Activated CD4-positive, alpha-beta T cell treated with anti-CD3 and anti-CD28 coated beads, Interleukin-2, Interleukin-6, amounts not matched to agents 100 ng/mL and 50 ng/mL, durations not matched to agents 16 hours and 8 hours (primary cell): ENCODE data around the gene CD8B2.
"Not testable (repeated sequence)": the region's sequence is repeated elsewhere in the genome, so short reads cannot be mapped to it uniquely, and the experiment has no call there.

ENCODE experiments used
- DNase-seq: peaks from one replicate; pipeline ENCODE4 v3.0.0-alpha.2; 2020

Gene CD8B2

GRCh38 chr2:106513391-106513790 is 26.2 kb downstream of the CD8B2 start:
- not testable (repeated sequence) for DNase-seq

- DNase-seq: not testable (repeated sequence)
Observed at GRCh38 chr2:106514827-106515226, 27.7 kb downstream of the CD8B2 start.

GRCh38 chr2:106516436-106516835 is 29.3 kb downstream of the CD8B2 start:
- DNase-seq: no peak

- DNase-seq: no peak
Observed at GRCh38 chr2:106516864-106517263, 29.7 kb downstream of the CD8B2 start.

- no peak for DNase-seq
Observed at GRCh38 chr2:106517329-106517728, 30.2 kb downstream of the CD8B2 start.

- DNase-seq: no peak
Observed at GRCh38 chr2:106519767-106520166, 32.6 kb downstream of the CD8B2 start.

GRCh38 chr2:106521016-106521415 is 33.9 kb downstream of the CD8B2 start:
- no peak for DNase-seq

GRCh38 chr2:106523976-106524665 is 37.0 kb downstream of the CD8B2 start:
- DNase-seq: no peak

- DNase-seq: no peak
Observed at GRCh38 chr2:106530866-106531265, 43.7 kb downstream of the CD8B2 start.

- no peak for DNase-seq
Observed at GRCh38 chr2:106531676-106532214, 44.6 kb downstream of the CD8B2 start.

GRCh38 chr2:106532236-106532635 is 45.1 kb downstream of the CD8B2 start:
- no peak for DNase-seq

- no peak for DNase-seq
Observed at GRCh38 chr2:106534471-106534870, 47.3 kb downstream of the CD8B2 start.

- DNase-seq: no peak
Observed at GRCh38 chr2:106536490-106536889, 49.3 kb downstream of the CD8B2 start.

- DNase-seq: no peak
Observed at GRCh38 chr2:106537047-106537446, 49.9 kb downstream of the CD8B2 start.

- DNase-seq: no peak
Observed at GRCh38 chr2:106537791-106538191, 50.6 kb downstream of the CD8B2 start.

- no peak for DNase-seq
Observed at GRCh38 chr2:106540886-106541285, 53.7 kb downstream of the CD8B2 start.

GRCh38 chr2:106541333-106541732 is 54.2 kb downstream of the CD8B2 start:
- DNase-seq: no peak

GRCh38 chr2:106542746-106543359 is 55.7 kb downstream of the CD8B2 start:
- DNase-seq: peak; percentile 80

- no peak for DNase-seq
Observed at GRCh38 chr2:106545007-106545406, 57.8 kb downstream of the CD8B2 start.

GRCh38 chr2:106546391-106546990 is 59.3 kb downstream of the CD8B2 start:
- no peak for DNase-seq

- no peak for DNase-seq
Observed at GRCh38 chr2:106547164-106547903, 60.2 kb downstream of the CD8B2 start.

GRCh38 chr2:106551417-106552130 is 64.4 kb downstream of the CD8B2 start:
- DNase-seq: no peak

GRCh38 chr2:106552921-106553320 is 65.8 kb downstream of the CD8B2 start:
- no peak for DNase-seq
